AG09319 (cell line): ENCODE data around the gene CCT4.
"Not testable (repeated sequence)": the region's sequence is repeated elsewhere in the genome, so short reads cannot be mapped to it uniquely, and the experiment has no call there.

Experiments
- DNase-seq: peaks from one replicate; pipeline ENCODE4 v3.0.0-alpha.2; 2010; ENCODE audit warnings: low read depth; ENCODE audit errors: extremely low read depth
- CTCF ChIP-seq: IDR thresholded peaks from 2 replicates; pipeline ENCODE4 v1.5.1; 2011; ENCODE audit warnings: low read depth, mild to moderate bottlenecking, inconsistent platforms, low read length, moderate library complexity

The CCT4 gene

GRCh38 chr2:61900281-61900680, 11.8 kb upstream of the CCT4 start:
- no peak for TF ChIP-seq CTCF
- DNase-seq: no peak

DNA sequence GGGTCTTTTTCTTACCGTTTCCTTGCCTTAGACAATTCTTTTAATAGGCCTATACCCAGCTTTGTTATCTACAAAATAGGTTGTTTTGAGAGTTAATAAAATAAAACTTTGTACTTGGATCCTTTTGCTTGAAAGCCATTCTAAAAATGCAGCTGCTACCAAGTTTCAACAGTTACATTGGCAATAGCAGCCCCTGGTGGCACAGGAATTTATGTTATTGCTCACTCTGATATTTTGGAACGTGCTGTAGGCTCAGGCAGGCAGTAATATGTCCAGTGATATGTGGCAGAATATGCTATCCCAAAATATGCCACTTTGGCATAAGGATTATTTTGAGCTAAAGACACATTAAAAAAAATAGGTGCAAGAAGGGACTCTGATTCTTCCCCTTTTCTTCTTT, 10.4 kb upstream of the CCT4 start:
- peak; percentile 46 for TF ChIP-seq CTCF
- DNase-seq: no peak

DNA sequence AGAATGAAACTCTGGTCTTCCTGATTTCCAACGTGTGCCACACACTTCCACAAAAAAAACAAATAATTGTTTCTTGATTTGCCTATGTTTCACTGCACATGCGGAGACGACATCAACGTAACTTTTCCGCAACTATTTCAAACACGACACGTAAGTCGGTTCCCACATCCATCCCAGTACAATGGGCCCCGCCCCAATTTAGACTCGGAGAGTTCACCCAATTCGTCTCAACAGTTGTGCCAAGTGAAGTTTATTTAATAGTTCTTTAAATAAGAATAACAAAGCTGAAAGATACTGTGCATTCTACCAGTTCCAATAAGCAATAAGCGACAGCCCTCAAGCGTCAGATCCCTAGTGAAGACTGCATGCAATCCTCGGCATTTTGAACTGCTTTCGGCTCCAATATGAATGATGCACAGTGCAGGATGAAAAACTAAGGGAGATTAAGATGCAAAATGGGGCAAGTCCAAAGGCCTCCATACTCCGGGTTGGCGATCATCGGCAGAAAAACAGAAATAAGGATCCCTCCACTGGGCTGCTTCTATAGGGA, 664 bp downstream of the CCT4 start:
- DNase-seq: no peak
- no peak for TF ChIP-seq CTCF

- no peak for TF ChIP-seq CTCF
- DNase-seq: no peak
Observed at GRCh38 chr2:61885896-61886603, 2.4 kb downstream of the CCT4 start.

DNA sequence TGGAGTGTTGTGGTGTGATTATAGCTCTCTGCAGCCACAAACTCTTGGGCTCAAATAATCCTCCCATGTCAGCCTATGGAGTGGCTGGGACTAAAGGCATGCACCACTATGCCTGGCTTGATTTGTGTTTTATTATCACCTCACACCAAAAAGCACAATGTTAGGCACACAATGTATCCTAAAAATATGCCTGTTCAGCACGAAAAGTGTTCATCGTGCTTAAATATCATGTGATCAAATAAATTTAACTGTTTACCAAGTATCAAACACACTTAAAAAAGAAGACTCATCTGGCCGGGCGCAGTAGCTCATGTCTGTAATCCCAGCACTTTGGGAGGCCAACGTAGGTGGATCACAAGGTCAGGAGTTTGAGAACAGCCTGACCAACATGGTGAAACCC, 5.6 kb downstream of the CCT4 start:
- TF ChIP-seq CTCF: no peak
- no peak for DNase-seq

GRCh38 chr2:61879351-61879750, 9.1 kb downstream of the CCT4 start:
- DNase-seq: not testable (repeated sequence)

DNA sequence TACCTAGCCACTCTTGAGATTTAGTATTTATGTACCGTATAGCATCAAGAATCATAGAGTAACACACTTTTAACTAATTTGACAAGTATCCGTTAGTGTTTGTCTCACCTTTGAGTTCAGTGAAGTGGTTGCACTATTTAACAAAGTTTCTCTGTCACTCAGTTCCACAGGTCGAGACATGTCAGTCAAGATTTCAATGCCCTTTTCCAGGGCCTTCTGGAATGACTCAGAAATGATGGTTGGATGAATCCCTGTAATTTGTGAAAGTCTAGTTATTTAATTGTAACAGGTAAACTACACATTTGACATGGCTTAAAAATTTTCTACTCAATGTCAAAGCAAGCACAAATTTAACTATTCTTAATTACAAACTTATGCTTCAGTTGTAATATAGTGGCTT, 9.7 kb downstream of the CCT4 start:
- no peak for DNase-seq

More for the DNA sequence above, 9.7 kb downstream of the CCT4 start:
- no peak for TF ChIP-seq CTCF
